Measurements from ENCODE around the gene PRPF4. TPM values are rescaled to one million over a fixed set of nuclear protein-coding genes. Genes with fewer than 3 reads are reported as not detected.

The PRPF4 gene
- total and polyA plus RNA-seq, 2 donors (not counting 3 experiments of a cell fraction or from before 2014, with no cell fraction given): 12.9 to 25.8 TPM

- TF ChIP-seq CTCF (IDR thresholded peaks at IDR 0.05; ENCODE audit: extremely low read depth in 1 of 2, insufficient read depth in 1 of 2, low read depth in 1 of 2, low read length in 2 of 2) (no peak), JUN (IDR thresholded peaks at IDR 0.05; ENCODE audit: borderline replicate concordance, insufficient read depth, insufficient read length, low read depth) (no peak), POLR2A (IDR thresholded peaks at IDR 0.05; ENCODE audit: low read depth, low read length) (no peak), FOS (IDR thresholded peaks at IDR 0.05; ENCODE audit: borderline replicate concordance, insufficient read depth, low read length) (no peak), MAX (IDR thresholded peaks at IDR 0.05; ENCODE audit: insufficient read depth, insufficient read length) (no peak), GATA2 (IDR thresholded peaks at IDR 0.05; ENCODE audit: insufficient read depth, insufficient read length, low read depth, low read length) (no peak), MYC (IDR thresholded peaks at IDR 0.05; ENCODE audit: low read depth, low read length) (no peak), POLR2AphosphoS5 (IDR thresholded peaks at IDR 0.05; ENCODE audit: insufficient read depth, low read depth, low read length) (no peak), EZH2 (IDR thresholded peaks at IDR 0.05; ENCODE audit: borderline replicate concordance, low read depth, low read length, severe bottlenecking) (no peak)
Observed at GRCh38 chr9:113326230-113326629, 50.8 kb downstream of the PRPF4 start.

More at GRCh38 chr9:113326230-113326629, 50.8 kb downstream of the PRPF4 start:
- intact Hi-C loops (cut with micrococcal nuclease): no loop called here
- FAIRE-seq (no peak), DNase-seq (ENCODE audit: low read depth, low spot score) (no peak)
- Histone ChIP-seq H3K4me2 (ENCODE audit: insufficient read depth, low read length) (no peak overlapping the region), H3K36me3 (ENCODE audit: control insufficient read depth in 2 of 2, extremely low read depth in 1 of 2, insufficient read depth in 2 of 2, low read length in 2 of 2) (no peaks in the 10 kb centered on the region), H3K27ac (ENCODE audit: insufficient read depth, low read depth, low read length) (no peak overlapping the region), H3K79me2 (ENCODE audit: control insufficient read depth, insufficient read depth, low read length) (no peaks in the 10 kb centered on the region), H3K9me3 (replicated peaks; ENCODE audit: control insufficient read depth, insufficient read depth, low read length) (no peaks in the 10 kb centered on the region), H2AFZ (ENCODE audit: low read depth, low read length) (no peak overlapping the region), H4K20me1 (replicated peaks; ENCODE audit: control insufficient read depth, extremely low read depth, insufficient read depth, low read length) (no peaks in the 10 kb centered on the region), H3K9ac (replicated peaks; ENCODE audit: extremely low read depth, insufficient read depth, low read length) (no peak overlapping the region), H3K9me1 (replicated peaks; ENCODE audit: control insufficient read depth, extremely low read depth, insufficient read depth, low read length) (no peaks in the 10 kb centered on the region), H3K27me3 (ENCODE audit: control insufficient read depth in 2 of 2, insufficient read depth in 2 of 2, low read length in 2 of 2) (peaks cover 3 to 5% of the 10 kb centered on the region in 2 experiments), H3K4me1 (ENCODE audit: control insufficient read depth, extremely low read depth, insufficient read depth, low read length) (no peaks in the 10 kb centered on the region), H3K4me3 (replicated peaks in 1 of 3; ENCODE audit: insufficient read depth in 1 of 3, low read depth in 1 of 3, low read length in 3 of 3) (no peak overlapping the region)
- BruUV-seq (replicated peaks): no TSS peak
- ChIA-PET CTCF (no interaction called here), POLR2A (no interaction called here)
- dilution Hi-C loops (cut with MboI; ENCODE audit: extremely low pct_ligation_motif_present, low sequenced_read_pairs): no loop called here

All from endothelial cell of umbilical vein (primary cell).